Neural progenitor cell (in vitro differentiated cells): ENCODE results near the gene PARP8. TPM values are rescaled to one million over a fixed set of nuclear protein-coding genes. Genes with fewer than 3 reads are reported as not detected.

ENCODE experiments used
- DNase-seq: peaks from one replicate; pipeline ENCODE4 v3.0.0-alpha.2; 2016; ENCODE audit warnings: low spot score
- H2AFZ ChIP-seq: fragments of 200-600 bp; sonication (generic); replicated peaks from 2 replicates; pipeline ENCODE4 v1.6.1; 2016; ENCODE audit warnings: antibody characterized with exemption
- H3F3A ChIP-seq: fragments of 200-600 bp; sonication (generic); 2 replicates; pipeline ENCODE4 v1.6.1; 2016; ENCODE audit warnings: antibody characterized with exemption, low read depth
- H3K27ac ChIP-seq: fragments of 200-600 bp; sonication (generic); 2 replicates; pipeline ENCODE4 v1.5.1; 2016; ENCODE audit warnings: mild to moderate bottlenecking
- H3K27me3 ChIP-seq: fragments of 200-600 bp; sonication (generic); 2 replicates; pipeline ENCODE4 v1.6.1; 2016; ENCODE audit warnings: mild to moderate bottlenecking, moderate library complexity
- H3K36me3 ChIP-seq: fragments of 200-600 bp; sonication (generic); 2 replicates; pipeline ENCODE4 v1.5.1; 2016
- H3K4me1 ChIP-seq: fragments of 200-600 bp; sonication (generic); 2 replicates; pipeline ENCODE4 v1.6.1; 2016; ENCODE audit warnings: mixed run types
- H3K4me2 ChIP-seq: fragments of 200-600 bp; sonication (generic); 2 replicates; pipeline ENCODE4 v1.6.1; 2016
- H3K4me3 ChIP-seq: fragments of 200-600 bp; sonication (generic); 2 replicates; pipeline ENCODE4 v1.5.1; 2016
- H3K79me2 ChIP-seq: fragments of 200-600 bp; sonication (generic); 2 replicates; pipeline ENCODE4 v1.6.1; 2016; ENCODE audit warnings: low read depth
- H3K9ac ChIP-seq: fragments of 200-600 bp; sonication (generic); 2 replicates; pipeline ENCODE4 v1.6.1; 2016
- H3K9me3 ChIP-seq: fragments of 200-600 bp; sonication (generic); 2 replicates; pipeline ENCODE4 v1.5.1; 2016; ENCODE audit warnings: low read depth
- H4K20me1 ChIP-seq: fragments of 200-600 bp; sonication (generic); 2 replicates; pipeline ENCODE4 v1.6.1; 2016; ENCODE audit warnings: low read depth
- H3K27ac Mint-ChIP-seq: 3 replicates; pipeline ENCODE4 v1.8.0; 2021; ENCODE audit warnings: mixed read lengths
- H3K27me3 Mint-ChIP-seq: 2 replicates; pipeline ENCODE4 v1.8.0; 2022; ENCODE audit warnings: low read depth, mild to moderate bottlenecking, inconsistent platforms, moderate library complexity, mixed read lengths; ENCODE audit not compliant: insufficient read depth
- H3K36me3 Mint-ChIP-seq: 3 replicates; pipeline ENCODE4 v1.8.0; 2021; ENCODE audit warnings: mixed read lengths
- H3K4me1 Mint-ChIP-seq: 3 replicates; pipeline ENCODE4 v1.8.0; 2021; ENCODE audit warnings: mixed read lengths
- H3K4me3 Mint-ChIP-seq: 3 replicates; pipeline ENCODE4 v1.8.0; 2021; ENCODE audit warnings: mild to moderate bottlenecking, moderate library complexity, mixed read lengths
- H3K9me3 Mint-ChIP-seq: 3 replicates; pipeline ENCODE4 v1.8.0; 2020; ENCODE audit warnings: mixed read lengths
- EZH2 ChIP-seq: fragments of 200-600 bp; sonication (generic); IDR thresholded peaks from 2 replicates; pipeline ENCODE4 v1.6.1; 2017; ENCODE audit warnings: antibody characterized with exemption, mild to moderate bottlenecking, moderate library complexity
- EZH2phosphoT487 ChIP-seq: fragments of 200-600 bp; sonication (generic); IDR thresholded peaks from 2 replicates; pipeline ENCODE4 v1.6.1; 2017; ENCODE audit warnings: antibody characterized with exemption
- total RNA-seq: library from RNA; depleted of rRNA; stranded (reverse); fragments of >200 nt; gene quantifications from 2 replicates; pipeline ENCODE4 v1.2.3, GENCODE V29; 2015; ENCODE audit warnings: low replicate concordance
- TF ChIP-seq, protein P1 (sequence below): fragments of 200-600 bp; sonication (generic); IDR thresholded peaks from 2 replicates; pipeline ENCODE4 v1.5.1; 2017; ENCODE audit warnings: antibody characterized with exemption, mild to moderate bottlenecking

Gene PARP8
- total RNA-seq, 1 donor from 2014 or later, result 38.9 TPM

- H3K36me3 Mint-ChIP-seq, result no peaks in the 10 kb centered on the region
- no peaks in the 10 kb centered on the region for H3K9me3 ChIP-seq
- peaks cover 8% of the 10 kb centered on the region for H3K4me1 Mint-ChIP-seq
- TF ChIP-seq EZH2 (no peak), EZH2phosphoT487 (no peak)
- TF ChIP-seq, protein P1, sequence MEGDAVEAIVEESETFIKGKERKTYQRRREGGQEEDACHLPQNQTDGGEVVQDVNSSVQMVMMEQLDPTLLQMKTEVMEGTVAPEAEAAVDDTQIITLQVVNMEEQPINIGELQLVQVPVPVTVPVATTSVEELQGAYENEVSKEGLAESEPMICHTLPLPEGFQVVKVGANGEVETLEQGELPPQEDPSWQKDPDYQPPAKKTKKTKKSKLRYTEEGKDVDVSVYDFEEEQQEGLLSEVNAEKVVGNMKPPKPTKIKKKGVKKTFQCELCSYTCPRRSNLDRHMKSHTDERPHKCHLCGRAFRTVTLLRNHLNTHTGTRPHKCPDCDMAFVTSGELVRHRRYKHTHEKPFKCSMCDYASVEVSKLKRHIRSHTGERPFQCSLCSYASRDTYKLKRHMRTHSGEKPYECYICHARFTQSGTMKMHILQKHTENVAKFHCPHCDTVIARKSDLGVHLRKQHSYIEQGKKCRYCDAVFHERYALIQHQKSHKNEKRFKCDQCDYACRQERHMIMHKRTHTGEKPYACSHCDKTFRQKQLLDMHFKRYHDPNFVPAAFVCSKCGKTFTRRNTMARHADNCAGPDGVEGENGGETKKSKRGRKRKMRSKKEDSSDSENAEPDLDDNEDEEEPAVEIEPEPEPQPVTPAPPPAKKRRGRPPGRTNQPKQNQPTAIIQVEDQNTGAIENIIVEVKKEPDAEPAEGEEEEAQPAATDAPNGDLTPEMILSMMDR, result no peak
- H3F3A ChIP-seq, result peaks cover 4% of the 10 kb centered on the region
- DNase-seq, result no peak
- no peaks in the 10 kb centered on the region for H4K20me1 ChIP-seq
- H3K4me1 ChIP-seq, result no peaks in the 10 kb centered on the region
- no peak overlapping the region for H3K9ac ChIP-seq
- H3K36me3 ChIP-seq, result no peaks in the 10 kb centered on the region
- H3K79me2 ChIP-seq, result no peaks in the 10 kb centered on the region
- no peaks in the 10 kb centered on the region for H3K9me3 Mint-ChIP-seq
- no peak overlapping the region for H3K4me3 ChIP-seq
- H3K4me3 Mint-ChIP-seq, result no peak overlapping the region
- no peak overlapping the region for H3K27ac Mint-ChIP-seq
- no peaks in the 10 kb centered on the region for H3K27me3 ChIP-seq
- H3K27me3 Mint-ChIP-seq, result no peaks in the 10 kb centered on the region
- no peak overlapping the region for H3K4me2 ChIP-seq
- H3K27ac ChIP-seq, result no peak overlapping the region
- no peak overlapping the region for H2AFZ ChIP-seq
These were observed 19.8 kb upstream of the PARP8 start for GRCh38 chr5:50646591-50646990.

DNA sequence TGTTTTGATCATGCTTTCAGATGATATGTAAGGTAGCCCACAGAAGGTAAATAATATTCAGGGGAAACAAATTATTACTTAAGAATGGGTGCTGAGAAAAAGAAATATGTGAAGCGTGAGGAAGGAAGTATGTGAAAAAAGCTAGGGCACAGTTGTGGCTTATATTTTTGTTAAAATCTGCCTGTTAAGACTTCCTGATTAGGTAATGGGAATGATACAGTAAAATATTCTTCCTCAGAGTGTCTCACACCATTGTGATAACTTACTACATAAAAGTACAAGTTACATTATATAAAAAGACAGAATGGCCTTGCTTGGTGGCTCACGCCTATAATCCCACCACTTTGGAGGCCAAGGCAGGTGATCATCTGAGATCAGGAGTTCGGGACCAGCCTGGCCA is 18.7 kb upstream of the PARP8 start:
- H3K9me3 Mint-ChIP-seq, result no peaks in the 10 kb centered on the region
- Histone ChIP-seq H3K27me3 (no peaks in the 10 kb centered on the region), H2AFZ (no peak overlapping the region), H3K4me2 (no peak overlapping the region), H4K20me1 (no peaks in the 10 kb centered on the region), H3F3A (peaks cover 4% of the 10 kb centered on the region), H3K9me3 (no peaks in the 10 kb centered on the region), H3K4me3 (no peak overlapping the region), H3K36me3 (no peaks in the 10 kb centered on the region), H3K9ac (no peak overlapping the region), H3K4me1 (no peaks in the 10 kb centered on the region), H3K79me2 (no peaks in the 10 kb centered on the region), H3K27ac (no peak overlapping the region)
- H3K4me3 Mint-ChIP-seq, result no peak overlapping the region
- no peaks in the 10 kb centered on the region for H3K27me3 Mint-ChIP-seq
- no peak for DNase-seq
- TF ChIP-seq EZH2phosphoT487 (no peak), EZH2 (no peak)
- TF ChIP-seq, protein P1, result no peak
- H3K36me3 Mint-ChIP-seq, result no peaks in the 10 kb centered on the region
- H3K27ac Mint-ChIP-seq, result no peak overlapping the region
- peaks cover 8% of the 10 kb centered on the region for H3K4me1 Mint-ChIP-seq

DNA sequence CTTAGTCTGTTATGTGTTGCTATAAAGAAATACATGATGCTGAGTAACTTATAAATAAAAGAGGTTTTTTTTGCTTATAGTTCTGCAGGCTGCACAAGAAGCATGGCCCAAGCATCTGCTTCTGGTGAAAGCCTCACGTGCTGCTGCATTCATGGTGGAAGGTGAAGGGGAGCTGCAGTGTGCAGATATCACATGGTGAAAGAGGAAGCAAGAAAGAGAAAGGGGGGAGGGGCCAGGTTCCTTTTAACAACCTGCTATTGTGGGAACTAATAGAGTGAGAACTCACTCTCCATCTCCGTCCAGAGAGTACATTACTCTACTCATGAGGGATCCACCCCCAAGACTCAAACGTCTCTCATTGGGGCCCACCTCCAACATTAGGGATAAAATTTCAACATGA is 12.5 kb upstream of the PARP8 start:
- H3K4me1 ChIP-seq, result no peaks in the 10 kb centered on the region
- no peak overlapping the region for H3K27ac ChIP-seq
- peaks cover 2% of the 10 kb centered on the region for H3K9me3 Mint-ChIP-seq
- H3K36me3 Mint-ChIP-seq, result no peaks in the 10 kb centered on the region
- H3K4me3 Mint-ChIP-seq, result no peak overlapping the region
- no peaks in the 10 kb centered on the region for H3K27me3 ChIP-seq
- TF ChIP-seq EZH2, result no peak
- TF ChIP-seq EZH2phosphoT487, result no peak
- TF ChIP-seq, protein P1, result no peak
- no peaks in the 10 kb centered on the region for H3K9me3 ChIP-seq
- DNase-seq, result no peak
- no peaks in the 10 kb centered on the region for H4K20me1 ChIP-seq
- no peak overlapping the region for H3K4me3 ChIP-seq
- peaks cover 2% of the 10 kb centered on the region for H3K27me3 Mint-ChIP-seq
- H3K9ac ChIP-seq, result no peak overlapping the region
- no peak overlapping the region for H3K4me2 ChIP-seq
- no peak overlapping the region for H2AFZ ChIP-seq
- no peaks in the 10 kb centered on the region for H3F3A ChIP-seq
- no peaks in the 10 kb centered on the region for H3K79me2 ChIP-seq
- peaks cover 5% of the 10 kb centered on the region for H3K4me1 Mint-ChIP-seq
- no peaks in the 10 kb centered on the region for H3K36me3 ChIP-seq
- H3K27ac Mint-ChIP-seq, result no peak overlapping the region
